GM19328 (cell line): Measurements from ENCODE around the gene LRRC1.
A peak's percentile ranks its signal among the peaks of the same experiment; 100 is the strongest.

ENCODE experiments used
- ATAC-seq: cut with Tn5 transposase; IDR thresholded peaks from one replicate; pipeline ENCODE4 v1.9.1; 2021; ENCODE audit warnings: mild to moderate bottlenecking, moderate library complexity; ENCODE audit not compliant: unreplicated experiment

LRRC1 gene

DNA sequence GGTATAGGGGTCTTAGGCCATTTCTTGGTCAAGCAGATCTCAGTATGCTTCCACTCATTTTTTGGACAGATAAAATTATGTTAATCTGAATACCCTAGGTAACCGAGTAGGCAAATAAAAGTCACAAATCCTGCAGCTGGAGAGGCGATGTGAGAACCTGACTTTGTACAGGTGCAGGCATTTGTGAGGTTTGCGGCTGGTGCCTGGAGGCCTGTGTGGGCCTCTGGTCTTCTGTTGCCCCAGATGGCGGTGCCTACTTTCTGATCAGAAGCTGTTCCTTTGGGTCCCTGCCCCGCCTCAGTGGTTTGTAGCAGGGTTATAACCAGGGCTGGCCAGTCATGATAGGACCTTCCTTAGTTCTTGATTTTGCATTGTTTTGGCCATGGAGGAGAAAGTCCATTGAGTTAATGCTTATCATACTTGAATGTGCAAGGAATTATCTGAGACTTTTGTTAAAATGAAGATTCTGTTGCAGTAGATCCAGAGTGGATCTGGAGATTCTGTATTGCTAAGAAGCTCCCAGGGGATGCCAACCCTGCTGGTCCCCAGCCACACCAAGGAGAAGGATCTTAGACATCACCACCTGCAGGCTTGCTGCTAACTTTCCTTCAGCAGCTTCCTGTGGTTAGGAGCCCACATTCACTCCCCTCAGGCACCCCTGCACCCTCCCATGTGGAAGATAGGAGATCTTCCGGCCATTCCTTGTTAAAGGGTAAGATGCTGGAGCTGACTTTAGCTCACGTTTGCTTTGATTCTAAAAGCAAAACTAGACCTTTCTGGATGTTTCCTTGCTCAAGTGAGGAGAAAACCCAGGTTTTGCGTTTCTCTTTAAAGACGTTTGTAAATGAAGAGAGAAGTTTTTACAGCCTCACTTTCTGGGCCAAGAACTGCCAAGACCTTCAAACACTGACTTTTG lies 50.7 kb downstream of the LRRC1 start:
- ATAC-seq, result no peak

DNA sequence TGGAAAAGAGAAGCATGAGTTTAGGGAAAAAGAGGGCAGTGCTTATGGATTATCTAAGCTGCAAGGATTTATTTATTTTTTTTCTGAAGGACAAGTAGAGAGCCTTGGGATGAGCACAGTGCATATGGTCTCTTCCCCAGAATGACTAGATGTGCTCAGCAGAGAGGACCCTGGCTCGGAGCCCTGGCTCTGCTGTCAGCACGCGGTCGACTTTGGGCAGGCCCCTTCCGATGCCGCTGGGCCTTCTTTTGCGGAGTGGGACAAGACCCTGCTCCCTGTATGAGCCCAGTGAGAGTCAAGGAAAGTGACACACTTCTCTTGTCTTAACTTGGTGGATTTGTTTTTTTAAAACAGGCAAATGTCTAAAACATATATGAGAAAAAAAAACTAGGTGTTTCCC lies 51.4 kb downstream of the LRRC1 start:
- ATAC-seq, result no peak

DNA sequence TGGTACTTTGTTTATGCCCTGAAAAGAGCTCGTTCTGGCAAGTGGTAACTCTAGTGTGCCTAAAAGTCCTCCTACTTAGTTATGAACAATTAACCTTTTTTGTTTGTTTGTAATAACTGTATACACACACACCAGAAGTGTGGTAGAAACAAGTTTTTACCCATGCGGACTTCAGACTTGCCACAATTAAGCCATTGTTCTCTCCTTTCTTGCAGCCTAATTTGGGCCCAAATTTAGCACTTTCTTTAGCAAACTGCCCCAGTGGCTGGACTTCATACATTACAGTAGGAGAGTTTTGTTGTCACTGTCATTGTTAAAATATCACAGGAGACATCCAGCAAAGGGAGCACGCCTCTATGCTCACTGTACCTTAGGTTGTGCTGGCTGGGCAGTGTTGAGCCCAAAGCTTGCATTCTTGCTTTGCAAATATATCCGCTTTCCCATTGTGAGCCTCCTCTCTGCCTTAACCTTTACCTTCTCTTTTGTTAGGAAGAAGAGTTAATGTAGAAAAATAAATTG lies 53.0 kb downstream of the LRRC1 start:
- ATAC-seq, result no peak

DNA sequence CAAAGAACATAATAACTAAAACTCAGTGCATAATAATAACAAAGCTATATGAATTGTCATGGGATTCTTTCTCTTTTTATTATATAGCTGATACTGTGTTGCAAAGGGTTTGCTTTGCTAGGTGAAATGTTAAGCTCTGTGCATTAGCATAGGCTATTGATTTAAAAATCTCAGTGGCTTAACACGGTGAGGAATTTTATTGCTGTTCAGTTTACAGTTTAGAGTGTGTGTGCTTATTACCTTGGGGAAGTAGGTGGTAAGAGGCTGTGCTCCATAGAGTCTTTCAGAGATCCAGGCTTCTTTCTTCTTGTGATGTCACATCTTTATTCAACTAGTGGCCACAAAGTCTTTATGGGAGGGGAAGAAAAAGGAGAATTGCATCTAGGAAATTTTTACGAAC lies 55.7 kb downstream of the LRRC1 start:
- no peak for ATAC-seq

DNA sequence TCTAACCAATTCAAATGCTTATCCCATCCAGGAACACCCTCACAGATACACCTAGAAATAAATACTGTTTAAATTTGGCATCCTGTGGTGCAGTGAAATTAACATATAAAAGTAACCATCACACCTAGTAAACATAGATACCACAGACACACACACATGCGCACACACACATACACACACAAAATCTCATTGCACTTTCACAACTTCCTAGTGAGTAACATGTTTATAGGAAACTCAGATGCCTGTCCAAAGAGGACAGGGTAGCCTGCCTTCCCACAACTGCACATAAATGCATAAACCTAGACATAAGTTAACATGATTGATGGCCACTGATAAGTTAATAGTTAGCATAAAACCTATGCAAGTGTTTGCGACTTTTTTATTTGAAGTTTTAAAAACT lies 56.8 kb downstream of the LRRC1 start:
- no peak for ATAC-seq

DNA sequence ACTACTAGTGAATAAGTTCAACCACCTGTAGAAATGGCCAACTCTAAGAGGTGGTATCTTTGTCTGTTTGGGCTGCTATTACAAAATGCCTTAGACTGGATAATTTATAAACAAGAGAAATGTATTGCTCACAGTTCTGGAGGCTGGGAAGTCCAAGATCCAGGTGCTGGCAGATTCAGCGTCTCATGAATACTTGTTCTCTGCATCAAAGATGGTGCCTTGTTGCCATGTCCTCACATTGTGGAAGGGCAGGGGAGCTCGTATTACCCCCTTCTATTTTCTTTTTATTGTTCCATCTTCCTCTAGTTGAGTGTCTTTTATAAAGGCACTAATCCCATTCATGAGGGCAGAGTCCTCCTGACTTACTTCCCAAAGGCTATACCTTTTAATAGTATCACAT lies 58.0 kb downstream of the LRRC1 start:
- no peak for ATAC-seq

DNA sequence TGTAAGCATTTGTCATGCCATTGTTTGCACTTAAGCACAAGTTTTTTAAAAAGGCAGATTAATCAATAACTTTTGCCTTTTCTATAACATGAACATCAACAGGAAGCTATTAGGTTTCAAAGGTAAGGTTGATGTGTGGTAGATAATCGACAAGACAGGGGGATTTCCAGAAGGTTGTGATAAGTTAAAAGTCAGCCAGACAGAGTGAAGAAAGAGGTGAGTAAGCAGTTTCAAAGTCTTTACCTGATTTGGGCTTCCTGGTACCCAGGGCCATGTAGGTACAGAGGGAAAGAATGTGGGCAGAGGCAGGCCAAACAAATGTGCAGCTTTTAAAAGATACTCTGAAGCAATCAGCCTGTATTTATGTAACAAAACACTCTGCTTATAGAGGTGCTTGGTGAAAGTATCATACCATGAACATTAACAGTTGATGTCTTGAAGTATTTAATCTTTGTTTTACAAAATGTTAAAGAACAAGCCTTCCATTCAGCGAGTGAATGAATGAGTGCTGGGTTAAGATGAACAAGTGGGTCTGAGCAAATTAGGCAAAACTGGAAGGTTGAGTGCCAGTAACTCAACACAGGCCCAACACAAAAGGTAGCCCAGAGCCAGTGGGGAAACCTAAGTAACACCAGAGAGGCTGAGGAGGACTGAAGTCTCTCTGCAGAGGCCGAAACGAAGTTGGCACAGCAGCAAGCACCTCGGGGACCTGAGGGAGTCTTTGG lies 60.2 kb downstream of the LRRC1 start:
- peak; percentile 52 for ATAC-seq

DNA sequence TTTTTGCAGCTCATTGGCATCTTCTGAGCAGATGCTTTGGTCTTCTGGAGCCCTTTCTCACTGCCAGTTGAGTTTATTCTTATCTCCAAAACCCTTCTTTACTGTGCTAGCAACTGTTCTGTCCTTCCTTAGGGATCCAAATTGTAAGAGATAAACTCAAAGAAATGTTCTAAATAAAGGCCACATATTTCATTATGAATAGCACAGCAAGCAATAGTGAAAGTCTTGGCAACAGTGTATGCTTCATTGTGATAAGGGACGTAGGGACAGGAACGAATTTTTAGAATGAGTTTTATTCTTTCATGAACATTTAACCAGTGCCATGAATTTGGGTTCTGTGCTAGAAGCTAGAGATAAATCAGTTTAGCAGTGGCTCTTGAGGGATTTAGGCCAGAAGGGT lies 61.1 kb downstream of the LRRC1 start:
- ATAC-seq, result no peak

DNA sequence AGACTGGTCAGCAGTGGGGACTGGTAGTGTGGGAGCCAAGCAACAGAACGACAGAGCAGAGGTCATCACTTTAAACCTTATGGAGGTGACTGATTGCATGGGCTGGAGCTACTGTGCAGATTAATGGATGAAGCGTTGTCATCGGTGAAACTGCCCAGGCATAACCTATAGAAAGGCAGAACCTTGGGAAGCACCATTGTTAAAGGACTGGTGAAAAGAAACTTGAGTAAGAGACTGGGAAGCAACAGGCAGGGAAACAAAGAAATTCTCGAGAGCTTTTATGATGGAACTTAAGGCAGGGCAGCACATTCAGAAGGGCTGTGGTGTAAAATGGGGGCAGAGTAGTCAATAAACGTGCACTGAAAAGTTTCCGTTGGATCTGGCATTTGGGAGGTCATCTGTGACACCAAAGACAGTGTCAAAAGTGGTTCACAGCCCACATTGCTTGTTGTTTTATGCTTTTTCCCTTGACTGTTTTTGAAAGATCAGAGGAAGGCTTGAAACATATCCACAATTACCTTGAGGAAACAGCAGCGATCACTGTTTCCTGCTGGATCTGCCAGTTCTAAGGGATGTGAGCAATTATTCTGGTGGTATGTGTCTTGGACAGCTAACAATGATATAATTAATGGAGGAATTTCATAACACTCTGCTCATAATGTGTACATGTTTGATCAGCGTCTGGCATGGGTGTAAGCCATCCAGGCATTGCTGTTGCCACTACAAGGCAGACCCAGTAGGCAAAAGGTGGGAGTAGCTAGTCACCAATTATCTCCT lies 62.7 kb downstream of the LRRC1 start:
- ATAC-seq, result no peak

DNA sequence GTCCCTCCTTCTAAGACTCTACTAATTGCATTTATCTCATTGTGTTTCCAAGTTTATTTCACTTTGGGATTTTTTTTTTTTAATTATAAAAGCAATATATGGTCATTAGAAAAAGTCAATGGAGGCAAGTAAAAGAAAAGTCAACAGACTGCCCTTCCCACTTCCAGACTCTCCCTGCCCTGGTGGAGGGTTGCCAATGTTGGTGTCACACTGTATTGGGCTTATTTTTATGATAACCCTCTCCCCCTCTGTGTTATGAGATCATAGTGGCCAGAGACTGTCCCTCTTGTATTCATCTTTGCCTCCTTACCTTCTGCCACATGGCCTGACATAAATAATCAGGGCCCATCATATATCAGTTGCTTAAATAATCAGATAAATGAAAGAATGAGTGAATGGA lies 63.4 kb downstream of the LRRC1 start:
- no peak for ATAC-seq

DNA sequence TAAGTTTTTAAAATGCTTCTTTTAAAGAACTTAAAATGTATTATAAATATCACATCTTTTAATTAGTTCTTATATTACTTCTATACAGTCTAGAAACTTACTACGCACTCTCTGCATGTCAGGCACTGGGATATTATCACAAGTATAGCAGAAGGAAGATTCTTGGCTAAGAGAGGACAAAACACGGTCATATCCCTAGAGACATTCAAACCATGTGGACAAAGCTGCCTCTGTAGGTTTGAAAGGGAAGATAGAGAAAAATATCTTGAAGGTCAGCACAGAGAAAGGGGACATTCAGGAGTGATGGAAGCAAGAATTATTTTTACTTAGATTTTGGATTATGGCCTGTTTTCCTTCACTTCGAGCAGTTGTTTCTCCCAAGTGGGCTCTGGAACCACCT lies 64.1 kb downstream of the LRRC1 start:
- ATAC-seq, result no peak

DNA sequence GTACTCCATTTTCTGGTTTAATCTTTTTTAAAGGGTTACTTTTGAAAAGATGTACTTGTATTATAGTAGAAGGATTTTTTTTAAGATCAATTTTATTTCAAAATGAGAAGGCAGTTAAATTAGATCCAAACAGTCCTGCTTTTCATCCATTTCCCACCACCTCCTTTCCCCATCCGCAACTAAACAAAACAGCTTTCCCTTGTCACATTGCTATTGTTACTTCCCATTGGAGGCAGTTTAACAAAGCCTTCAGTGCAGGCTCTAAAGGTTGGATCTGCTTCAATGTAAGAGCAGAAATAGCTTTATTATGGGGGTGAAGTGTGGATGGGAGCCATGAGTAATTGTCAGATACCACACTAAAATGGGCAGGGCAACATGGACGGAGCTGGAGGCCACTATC lies 65.7 kb downstream of the LRRC1 start:
- ATAC-seq, result no peak

DNA sequence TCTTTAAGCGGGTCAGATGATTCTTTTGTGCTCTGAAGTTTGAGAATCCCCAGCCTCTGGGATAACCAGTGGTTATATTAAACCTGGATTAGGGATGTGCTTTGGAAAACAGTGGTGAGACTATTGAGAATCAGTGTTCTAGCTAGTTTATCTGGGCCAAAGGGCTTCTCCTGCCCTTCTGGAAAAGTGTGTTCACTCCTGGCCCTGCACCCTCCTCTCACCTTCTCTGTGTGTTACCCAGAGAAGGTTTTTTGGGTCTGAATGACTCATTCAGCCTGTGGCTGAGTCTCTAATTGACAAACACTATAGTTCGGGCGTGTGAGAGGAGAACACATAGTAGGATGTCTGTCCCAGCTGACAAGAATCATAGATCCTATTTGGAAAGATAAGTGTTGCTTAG lies 66.7 kb downstream of the LRRC1 start:
- no peak for ATAC-seq

DNA sequence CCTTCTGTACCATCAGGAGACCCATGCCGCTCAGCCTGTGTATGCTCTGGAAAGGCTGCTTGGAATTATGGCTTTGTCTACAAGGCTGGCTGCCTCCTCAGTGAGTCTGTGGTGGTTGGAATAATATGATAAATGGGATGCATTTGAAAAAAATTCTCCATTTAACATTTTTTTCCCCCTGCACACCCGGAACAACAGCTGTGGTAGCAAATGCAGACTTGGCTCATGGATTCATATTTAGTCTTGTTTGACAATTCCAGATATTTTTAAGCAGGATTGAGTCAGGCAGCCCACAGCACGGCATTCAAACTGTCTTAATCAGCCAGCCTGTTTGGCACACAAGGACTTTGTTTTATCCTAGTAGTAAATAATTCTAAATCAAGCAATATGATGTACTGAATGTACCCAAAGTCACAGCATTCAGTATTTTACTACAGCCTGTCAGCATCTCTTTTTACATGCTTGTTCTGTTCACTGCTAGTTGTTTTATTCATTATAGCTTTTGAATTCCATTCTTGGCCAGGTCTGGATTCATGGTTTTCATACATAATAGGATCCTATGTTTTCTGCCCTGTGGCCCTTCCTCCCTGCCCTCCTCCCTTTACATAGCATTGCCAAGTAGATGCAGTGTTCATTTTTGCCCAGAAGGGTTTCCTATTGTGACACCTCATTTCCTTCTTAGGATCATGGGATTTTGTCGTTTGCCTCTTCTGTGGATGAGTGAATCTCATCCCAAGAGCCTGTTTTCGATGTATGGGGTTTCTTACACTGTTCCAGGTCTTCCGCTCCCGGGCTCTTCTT lies 68.1 kb downstream of the LRRC1 start:
- ATAC-seq, result no peak

DNA sequence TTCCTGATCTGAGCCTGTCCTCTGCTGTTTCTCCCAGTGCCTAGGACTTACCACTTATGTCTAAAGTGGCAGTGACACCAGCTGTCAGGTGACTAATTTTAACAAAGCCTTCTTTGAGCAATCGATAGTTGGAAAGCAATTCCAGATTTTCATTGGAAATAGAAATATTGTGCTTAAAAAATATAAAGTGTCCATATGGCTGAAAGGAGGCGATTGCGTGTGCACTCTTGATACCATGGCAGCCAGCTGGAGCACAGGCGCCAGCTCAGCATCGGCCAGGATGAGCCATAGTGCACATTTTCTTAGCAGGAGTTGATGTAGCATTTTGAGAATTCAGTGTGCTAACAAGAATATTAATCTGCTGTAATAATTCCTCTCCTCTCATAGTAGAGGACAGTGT lies 70.0 kb downstream of the LRRC1 start:
- ATAC-seq, result no peak

DNA sequence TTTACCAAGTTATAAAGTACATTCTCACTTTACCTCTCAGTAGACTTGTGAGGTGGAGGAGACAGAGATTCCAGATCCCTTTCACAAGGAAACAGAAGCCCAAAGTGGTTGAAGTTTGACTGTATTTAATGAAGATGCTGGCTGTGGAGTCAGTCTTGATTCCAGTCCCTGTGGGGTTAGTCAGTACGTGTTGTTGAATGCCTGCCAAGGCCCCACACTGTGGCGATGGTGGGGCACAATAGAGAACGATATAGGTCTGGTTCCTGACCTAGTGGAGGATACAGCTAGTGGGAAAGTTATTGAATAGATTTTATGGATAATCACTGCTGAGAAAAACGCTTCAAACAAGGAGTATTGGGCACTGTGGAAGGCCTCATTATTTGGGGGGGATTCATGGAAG lies 71.4 kb downstream of the LRRC1 start:
- no peak for ATAC-seq

DNA sequence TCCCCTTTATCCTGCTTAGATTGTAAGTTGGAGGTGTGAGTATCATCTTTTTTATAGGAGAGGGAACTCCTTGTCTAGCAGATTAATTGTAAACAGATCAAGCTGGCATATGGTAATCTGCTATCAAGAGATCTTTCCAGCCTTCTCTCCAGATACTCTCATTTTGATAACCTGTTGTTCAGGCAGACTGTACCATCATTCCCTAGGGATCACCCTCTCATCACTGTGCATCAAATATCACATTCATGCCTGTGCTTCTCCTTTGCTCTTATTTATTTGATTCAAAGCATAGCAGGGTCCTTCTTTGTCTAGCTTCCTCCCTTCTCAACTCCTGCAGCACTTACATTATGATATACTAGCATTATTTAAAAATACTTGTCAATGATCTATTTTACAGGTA lies 73.8 kb downstream of the LRRC1 start:
- no peak for ATAC-seq

DNA sequence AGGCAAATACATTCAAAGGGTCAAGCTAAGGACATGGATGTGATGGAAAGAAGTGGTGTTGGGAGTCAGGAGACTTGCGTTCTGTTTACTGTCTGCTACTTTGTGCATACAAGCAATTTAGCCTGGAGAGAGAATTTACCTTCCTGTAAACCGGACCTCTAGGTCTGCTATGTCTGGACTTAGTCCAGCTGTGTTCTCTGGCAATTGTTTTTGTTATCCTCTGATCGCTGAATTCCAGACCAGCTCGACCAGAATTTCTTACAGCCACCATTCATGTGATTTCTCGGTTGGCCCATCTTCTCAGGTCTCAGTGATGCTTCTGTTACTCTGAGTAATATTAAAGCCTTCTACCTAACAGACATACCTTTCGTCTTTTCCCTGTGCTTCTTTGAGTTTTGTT lies 75.2 kb downstream of the LRRC1 start:
- ATAC-seq, result no peak

DNA sequence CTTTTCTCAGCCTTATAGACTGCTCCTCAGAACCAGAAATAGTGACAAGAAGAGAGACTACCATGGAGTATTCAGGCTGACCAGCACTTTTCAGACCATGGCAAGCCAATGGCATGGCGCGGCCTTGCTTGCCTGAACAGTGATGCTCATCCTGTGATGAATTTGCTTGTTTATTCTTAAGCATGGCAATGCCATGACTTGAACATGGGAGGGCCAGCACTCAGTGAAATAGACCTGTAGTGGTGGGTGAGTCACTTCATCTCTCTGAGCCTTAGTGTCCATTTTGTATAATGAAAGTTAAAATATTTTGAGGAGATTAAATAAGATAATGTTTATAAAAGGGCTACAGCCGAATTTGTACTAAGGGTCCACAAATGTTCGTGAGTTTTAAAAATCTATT lies 79.1 kb downstream of the LRRC1 start:
- ATAC-seq, result no peak

DNA sequence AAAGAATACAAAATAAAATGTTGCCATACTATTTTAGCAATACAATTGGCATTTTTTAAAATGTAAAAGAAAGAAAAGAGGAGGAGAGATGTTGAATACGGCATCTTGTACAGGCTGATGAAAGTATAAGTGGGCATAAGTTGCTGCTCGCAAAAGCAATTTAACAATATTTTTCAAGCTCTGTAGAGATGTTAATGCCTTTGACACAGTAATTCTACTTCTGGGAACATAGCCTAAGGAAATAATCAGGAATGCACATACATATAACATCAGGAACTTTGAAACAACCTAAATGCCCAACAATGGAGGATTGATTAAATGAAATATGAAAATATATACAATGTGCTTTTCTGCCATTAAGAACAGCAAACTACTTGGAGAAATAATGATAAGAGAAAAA lies 80.2 kb downstream of the LRRC1 start:
- no peak for ATAC-seq

DNA sequence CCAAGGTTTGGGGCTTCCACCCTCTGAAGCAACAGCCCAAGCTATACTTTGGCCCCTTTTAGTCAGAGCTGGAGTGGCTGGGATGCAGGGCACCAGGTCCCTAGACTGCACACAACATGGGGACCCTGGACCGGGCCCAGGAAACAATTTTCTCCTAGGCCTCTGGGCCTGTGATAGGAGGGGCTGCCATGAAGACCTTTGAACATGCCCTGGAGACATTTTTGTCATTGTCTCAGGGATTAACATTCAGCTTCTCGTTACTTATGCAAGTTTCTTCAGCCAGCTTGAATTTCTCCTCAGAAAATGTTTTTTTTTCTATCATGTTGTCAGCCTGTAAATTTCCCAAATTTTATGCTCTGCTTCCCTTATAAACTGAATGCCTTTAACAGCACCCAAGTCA lies 82.3 kb downstream of the LRRC1 start:
- ATAC-seq, result no peak
